Measurements from ENCODE around the gene HSPBP1. TPM values are rescaled to one million over a fixed set of nuclear protein-coding genes. Genes with fewer than 3 reads are reported as not detected.
"Not testable (repeated sequence)": the region's sequence is repeated elsewhere in the genome, so short reads cannot be mapped to it uniquely, and the experiment has no call there.

The HSPBP1 gene
- total RNA-seq, 1 donor from 2014 or later = 15.0 TPM

- H3K4me1 ChIP-seq = no peaks in the 10 kb centered on the region
- H3K79me2 ChIP-seq (ENCODE audit: low read depth) = no peaks in the 10 kb centered on the region
- Mint-ChIP-seq H3K27me3 (ENCODE audit: insufficient read depth, low read depth) (no peaks in the 10 kb centered on the region), H3K36me3 (peaks cover 6% of the 10 kb centered on the region), H3K9me3 (no peaks in the 10 kb centered on the region), H3K27ac (no peak overlapping the region), H3K4me3 (no peak overlapping the region), H3K4me1 (peaks cover 5% of the 10 kb centered on the region)
- H3K27ac ChIP-seq = no peak overlapping the region
- H3K4me3 ChIP-seq = no peak overlapping the region
- no peak overlapping the region for H3K4me2 ChIP-seq
- no peaks in the 10 kb centered on the region for H3F3A ChIP-seq (ENCODE audit: low read depth)
- no peaks in the 10 kb centered on the region for H3K36me3 ChIP-seq
- no peak overlapping the region for H3K9ac ChIP-seq
- H3K27me3 ChIP-seq = no peaks in the 10 kb centered on the region
- no peak for DNase-seq (ENCODE audit: low spot score)
- H3K9me3 ChIP-seq (ENCODE audit: low read depth) = no peaks in the 10 kb centered on the region
- H2AFZ ChIP-seq (replicated peaks) = no peak overlapping the region
- TF ChIP-seq CTCF (IDR thresholded peaks at IDR 0.05) = no peak
- no peak for TF ChIP-seq EZH2phosphoT487 (IDR thresholded peaks at IDR 0.05)
- TF ChIP-seq EZH2 (IDR thresholded peaks at IDR 0.05) = no peak
- H4K20me1 ChIP-seq (ENCODE audit: low read depth) = peaks cover 7% of the 10 kb centered on the region
Observed at GRCh38 chr19:55226273-55226672, 53.6 kb downstream of the HSPBP1 start.

DNA sequence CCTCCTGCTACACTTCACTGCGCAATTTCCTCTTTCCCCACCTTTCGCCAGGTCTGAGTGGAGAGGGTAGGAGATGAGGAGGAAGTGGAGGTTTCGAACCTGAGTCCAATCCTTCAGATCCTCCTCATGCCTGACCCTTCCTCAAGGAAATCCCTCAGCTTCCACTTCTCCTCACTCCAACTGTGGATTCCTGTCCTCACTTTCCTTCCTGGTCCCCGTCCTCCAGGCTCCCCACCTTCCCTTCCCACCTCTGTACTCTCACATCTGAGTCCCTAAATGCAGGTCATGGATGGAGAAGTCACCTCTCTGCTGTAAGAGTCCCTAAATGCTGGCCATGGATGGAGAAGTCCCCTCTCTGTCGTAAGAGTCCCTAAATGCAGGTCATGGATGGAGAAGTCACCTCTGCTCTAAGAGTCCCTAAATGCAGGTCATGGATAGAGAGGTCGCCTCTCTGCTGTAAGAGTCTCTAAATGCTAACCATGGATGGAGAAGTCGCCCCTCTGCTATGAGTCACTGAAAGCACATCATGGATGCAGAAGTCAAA, 54.4 kb downstream of the HSPBP1 start:
- no peak overlapping the region for H3K9ac ChIP-seq
- DNase-seq (ENCODE audit: low spot score) = no peak
- no peaks in the 10 kb centered on the region for H3K4me1 ChIP-seq
- H3K79me2 ChIP-seq (ENCODE audit: low read depth) = no peaks in the 10 kb centered on the region
- no peaks in the 10 kb centered on the region for H3K27me3 ChIP-seq
- H4K20me1 ChIP-seq (ENCODE audit: low read depth) = peaks cover 7% of the 10 kb centered on the region
- H3K4me3 ChIP-seq = no peak overlapping the region
- no peaks in the 10 kb centered on the region for H3K36me3 ChIP-seq
- Mint-ChIP-seq H3K27ac (peak overlapping the region; percentile 54), H3K27me3 (ENCODE audit: insufficient read depth, low read depth) (no peaks in the 10 kb centered on the region), H3K36me3 (peaks cover 6% of the 10 kb centered on the region), H3K4me1 (peaks cover 5% of the 10 kb centered on the region), H3K4me3 (peak overlapping the region; percentile 30), H3K9me3 (peaks cover 3% of the 10 kb centered on the region)
- TF ChIP-seq EZH2 (IDR thresholded peaks at IDR 0.05) = no peak
- TF ChIP-seq EZH2phosphoT487 (IDR thresholded peaks at IDR 0.05) = no peak
- TF ChIP-seq CTCF (IDR thresholded peaks at IDR 0.05) = no peak
- no peak overlapping the region for H2AFZ ChIP-seq (replicated peaks)
- H3F3A ChIP-seq (ENCODE audit: low read depth) = no peaks in the 10 kb centered on the region
- no peaks in the 10 kb centered on the region for H3K9me3 ChIP-seq (ENCODE audit: low read depth)
- H3K27ac ChIP-seq = no peak overlapping the region
- no peak overlapping the region for H3K4me2 ChIP-seq

GRCh38 chr19:55224679-55225414, 55.1 kb downstream of the HSPBP1 start:
- H3K79me2 ChIP-seq (ENCODE audit: low read depth); H3K4me3 Mint-ChIP-seq; H3K4me2 ChIP-seq; H3K9me3 ChIP-seq (ENCODE audit: low read depth); H4K20me1 ChIP-seq (ENCODE audit: low read depth); H3K9me3 Mint-ChIP-seq; H3K36me3 Mint-ChIP-seq; H3K9ac ChIP-seq; H3F3A ChIP-seq (ENCODE audit: low read depth); H3K27ac ChIP-seq; H3K27me3 Mint-ChIP-seq (ENCODE audit: insufficient read depth, low read depth); H3K27me3 ChIP-seq; H3K4me1 ChIP-seq; H2AFZ ChIP-seq (replicated peaks); H3K4me1 Mint-ChIP-seq; DNase-seq (ENCODE audit: low spot score); H3K36me3 ChIP-seq; H3K4me3 ChIP-seq: not testable (repeated sequence)
- H3K27ac Mint-ChIP-seq = peak overlapping the region; percentile 54

DNA sequence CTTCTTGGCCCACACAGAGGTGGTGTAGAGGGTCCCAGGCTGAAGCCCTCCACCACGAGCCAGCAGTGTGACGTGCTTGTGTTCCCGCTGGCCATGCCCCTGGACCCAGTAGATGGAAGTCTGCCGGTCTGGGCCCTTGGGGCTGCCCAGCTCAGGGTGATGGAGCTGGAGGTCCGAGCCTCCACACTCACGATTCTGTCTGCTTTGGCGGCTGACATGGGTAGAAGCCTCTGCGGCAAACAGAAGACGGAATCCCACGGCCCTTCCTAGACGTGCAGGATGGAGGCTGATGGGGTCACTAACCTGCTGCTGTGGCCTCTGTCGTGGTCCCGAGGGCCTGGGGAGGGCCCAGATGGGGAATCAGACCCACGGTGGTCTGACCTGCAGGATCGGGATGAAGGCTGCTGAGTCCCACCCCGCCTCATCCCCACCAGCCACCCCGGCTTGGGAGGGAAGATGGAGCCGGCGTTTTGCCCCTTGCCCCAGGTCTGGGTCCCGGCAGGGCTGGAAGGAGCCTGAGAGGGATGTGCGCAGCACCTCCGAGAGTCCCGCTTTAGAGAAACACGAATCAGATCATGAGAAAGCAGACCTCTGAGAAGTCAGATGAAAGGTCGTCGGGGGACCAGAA, 55.8 kb downstream of the HSPBP1 start:
- Mint-ChIP-seq H3K4me3 (no peak overlapping the region), H3K9me3 (peaks cover 5% of the 10 kb centered on the region), H3K27me3 (ENCODE audit: insufficient read depth, low read depth) (peaks cover 4% of the 10 kb centered on the region), H3K4me1 (peaks cover 5% of the 10 kb centered on the region), H3K27ac (no peak overlapping the region), H3K36me3 (peaks cover 7% of the 10 kb centered on the region)
- H2AFZ ChIP-seq (replicated peaks) = no peak overlapping the region
- H3K27me3 ChIP-seq = no peaks in the 10 kb centered on the region
- H3K9ac ChIP-seq = no peak overlapping the region
- no peaks in the 10 kb centered on the region for H3F3A ChIP-seq (ENCODE audit: low read depth)
- H3K4me3 ChIP-seq = no peak overlapping the region
- no peak overlapping the region for H3K27ac ChIP-seq
- no peaks in the 10 kb centered on the region for H3K4me1 ChIP-seq
- DNase-seq (ENCODE audit: low spot score) = no peak
- no peaks in the 10 kb centered on the region for H3K9me3 ChIP-seq (ENCODE audit: low read depth)
- no peak overlapping the region for H3K4me2 ChIP-seq
- TF ChIP-seq EZH2phosphoT487 (IDR thresholded peaks at IDR 0.05) (no peak), CTCF (IDR thresholded peaks at IDR 0.05) (no peak), EZH2 (IDR thresholded peaks at IDR 0.05) (no peak)
- no peaks in the 10 kb centered on the region for H3K36me3 ChIP-seq
- H3K79me2 ChIP-seq (ENCODE audit: low read depth) = no peaks in the 10 kb centered on the region
- H4K20me1 ChIP-seq (ENCODE audit: low read depth) = peaks cover 5% of the 10 kb centered on the region

Data from neural progenitor cell (in vitro differentiated cells).